Esophagus muscularis mucosa (tissue), 4 donors: Measurements from ENCODE around the gene GTF2A2. TPM values are rescaled to one million over a fixed set of nuclear protein-coding genes. Genes with fewer than 3 reads are reported as not detected.

Experiments
- DNase-seq: peaks from one replicate; pipeline ENCODE4 v3.0.0-alpha.2; 2017; ENCODE audit errors: extremely low spot score
- H3K27ac ChIP-seq, 4 donors: fragments of 200-600 bp; sonication (generic); replicated peaks in 1 of 4; 1 replicate in 3 of 4; 2 replicates in 1 of 4; pipeline ENCODE4 v1.5.1; 2016 to 2019; ENCODE audit warnings: mild to moderate bottlenecking in 1 of 4
- H3K27me3 ChIP-seq, 4 donors: fragments of 200-600 bp; sonication (generic); one replicate each; pipeline versions ENCODE4 v1.5.1 to v1.6.0; 2016 to 2019
- H3K36me3 ChIP-seq, 4 donors: fragments of 200-600 bp; sonication (generic); one replicate each; pipeline ENCODE4 v1.5.1; 2016 to 2019
- H3K4me1 ChIP-seq, 4 donors: fragments of 200-600 bp; sonication (generic); one replicate each; pipeline ENCODE4 v1.5.1; 2016 to 2019
- H3K4me3 ChIP-seq, 4 donors: fragments of 200-600 bp; sonication (generic); 1 replicate in 2 of 4; 2 replicates in 2 of 4; pipeline ENCODE4 v1.5.1; 2016 to 2019; ENCODE audit warnings: mild to moderate bottlenecking in 4 of 4, moderate library complexity in 1 of 4
- H3K9me3 ChIP-seq, 4 donors: fragments of 200-600 bp; sonication (generic); 1 replicate in 3 of 4; 2 replicates in 1 of 4; pipeline ENCODE4 v1.5.1; 2016 to 2019
- CTCF ChIP-seq, 3 experiments: fragments of 200-600 bp in 2 of 3; fragments of 450-650 bp in 1 of 3; sonication (generic) in 2 of 3; IDR thresholded peaks; one replicate each; pipeline ENCODE4 v1.5.1; 2017 to 2019; ENCODE audit warnings: antibody characterized with exemption in 3 of 3, mild to moderate bottlenecking in 2 of 3, moderate library complexity in 1 of 3
- EP300 ChIP-seq: sonication (generic); formaldehyde crosslinking; IDR thresholded peaks from one replicate; pipeline ENCODE4 v1.6.1; 2017; ENCODE audit warnings: antibody characterized with exemption
- POLR2A ChIP-seq: fragments of 450-650 bp; IDR thresholded peaks from one replicate; pipeline ENCODE4 v1.6.1; 2017; ENCODE audit warnings: antibody characterized with exemption, moderate library complexity, mild to moderate bottlenecking, low read depth
- POLR2AphosphoS5 ChIP-seq, 2 donors: sonication (generic); formaldehyde crosslinking; IDR thresholded peaks; one replicate each; pipeline ENCODE4 v1.6.1; 2017; ENCODE audit warnings: antibody characterized with exemption in 2 of 2
- WGBS: methylation state at CpG from one replicate; pipeline ENCODE4 v1.1.5; 2018; 5-methylcytosine and 5-hydroxymethylcytosine counted together
- intact Hi-C: fragments of 100-400 bp; cut with DNase I; formaldehyde crosslinking; loops from one replicate; pipeline ENCODE4 v1.15.1; 2023
- total RNA-seq, 4 donors: library from RNA; depleted of rRNA; stranded (reverse); fragments of >200 nt; gene quantifications; one replicate each; pipeline versions ENCODE4 v1.1.0 to v1.2.1, GENCODE V29; 2016

GTF2A2 gene
- total RNA-seq, 4 donors from 2014 or later = 48.5 to 56.3 (median 51.3) TPM

GRCh38 chr15:59662260-59662659 is 4.9 kb upstream of the GTF2A2 start:
- WGBS = 20% methylated on average over 1 of the region's 1 CpG
- H3K27ac ChIP-seq = peak overlapping the region; percentile 38 to 48 (median 40)
- H3K4me3 ChIP-seq = no peak overlapping the region
- no peaks in the 10 kb centered on the region for H3K27me3 ChIP-seq
- TF ChIP-seq POLR2AphosphoS5 (IDR thresholded peaks at IDR 0.05) = peak in 1 of 2 donors; percentile 27
- no peak for TF ChIP-seq CTCF (IDR thresholded peaks at IDR 0.05)
- H3K9me3 ChIP-seq = no peaks in the 10 kb centered on the region
- intact Hi-C loops = no loop called here
- peaks cover 10 to 26% (median 18%) of the 10 kb centered on the region in 4 donors for H3K4me1 ChIP-seq
- peaks cover 13 to 51% (median 31%) of the 10 kb centered on the region in 4 donors for H3K36me3 ChIP-seq
- no peak for DNase-seq

GRCh38 chr15:59659366-59659765 is 2.1 kb upstream of the GTF2A2 start:
- peaks cover 24 to 46% (median 39%) of the 10 kb centered on the region in 4 donors for H3K4me1 ChIP-seq
- no peak for DNase-seq
- intact Hi-C loops = no loop called here
- no peak overlapping the region for H3K4me3 ChIP-seq
- peaks cover 0 to 25% (median 14%) of the 10 kb centered on the region in 4 donors for H3K36me3 ChIP-seq
- no peak overlapping the region for H3K27ac ChIP-seq
- H3K9me3 ChIP-seq = no peaks in the 10 kb centered on the region
- 33% methylated on average over 1 of the region's 1 CpG for WGBS
- no peaks in the 10 kb centered on the region for H3K27me3 ChIP-seq
- TF ChIP-seq EP300 = no peak
- TF ChIP-seq CTCF (IDR thresholded peaks at IDR 0.05) = no peak
- TF ChIP-seq POLR2A = no peak
- TF ChIP-seq POLR2AphosphoS5 (IDR thresholded peaks at IDR 0.05) = no peak

- no peak for DNase-seq
- Histone ChIP-seq H3K27me3 (no peaks in the 10 kb centered on the region), H3K9me3 (no peaks in the 10 kb centered on the region), H3K36me3 (peaks cover 0 to 16% (median 7%) of the 10 kb centered on the region in 4 donors), H3K4me1 (peaks cover 24 to 48% (median 43%) of the 10 kb centered on the region in 4 donors), H3K4me3 (peak overlapping the region; percentile 74 to 98 (median 87)), H3K27ac (peak overlapping the region; percentile 84 to 91 (median 86))
- intact Hi-C loops = no loop called here
- TF ChIP-seq POLR2AphosphoS5 (IDR thresholded peaks at IDR 0.05) (no peak), CTCF (IDR thresholded peaks at IDR 0.05) (no peak), EP300 (no peak), POLR2A (no peak)
- WGBS = 53% methylated on average over 21 of the region's 23 CpGs
Measured at GRCh38 chr15:59657635-59658125, 365 bp upstream of the GTF2A2 start.

GRCh38 chr15:59654046-59654445 is 3.3 kb downstream of the GTF2A2 start:
- WGBS = 77% methylated on average over 1 of the region's 1 CpG
- Histone ChIP-seq H3K4me1 (peaks cover 17 to 41% (median 33%) of the 10 kb centered on the region in 4 donors), H3K27ac (no peak overlapping the region), H3K36me3 (peaks cover 5 to 43% (median 32%) of the 10 kb centered on the region in 4 donors), H3K9me3 (no peaks in the 10 kb centered on the region), H3K4me3 (no peak overlapping the region), H3K27me3 (no peaks in the 10 kb centered on the region)
- TF ChIP-seq POLR2AphosphoS5 (IDR thresholded peaks at IDR 0.05) (no peak), EP300 (no peak), POLR2A (no peak), CTCF (IDR thresholded peaks at IDR 0.05) (no peak)
- intact Hi-C loops = no loop called here
- DNase-seq = no peak

GRCh38 chr15:59649603-59650002 is 7.7 kb downstream of the GTF2A2 start:
- H3K27ac ChIP-seq = no peak overlapping the region
- H3K36me3 ChIP-seq = peaks cover 5 to 80% (median 60%) of the 10 kb centered on the region in 4 donors
- intact Hi-C loops = no loop called here

More at GRCh38 chr15:59649603-59650002, 7.7 kb downstream of the GTF2A2 start:
- Histone ChIP-seq H3K4me1 (peaks cover 0 to 15% (median 9%) of the 10 kb centered on the region in 4 donors), H3K27me3 (no peaks in the 10 kb centered on the region), H3K4me3 (no peak overlapping the region), H3K9me3 (no peaks in the 10 kb centered on the region)
- TF ChIP-seq POLR2AphosphoS5 (IDR thresholded peaks at IDR 0.05) = no peak
- TF ChIP-seq CTCF (IDR thresholded peaks at IDR 0.05) = no peak
- TF ChIP-seq POLR2A = no peak
- TF ChIP-seq EP300 = no peak
- no peak for DNase-seq
